Measurements from ENCODE around the gene TMEM9. TPM values are rescaled to one million over a fixed set of nuclear protein-coding genes. Genes with fewer than 3 reads are reported as not detected.

Gene TMEM9
- total RNA-seq, 2 experiments from 2014 or later: 28.5 to 35.9 TPM

DNA sequence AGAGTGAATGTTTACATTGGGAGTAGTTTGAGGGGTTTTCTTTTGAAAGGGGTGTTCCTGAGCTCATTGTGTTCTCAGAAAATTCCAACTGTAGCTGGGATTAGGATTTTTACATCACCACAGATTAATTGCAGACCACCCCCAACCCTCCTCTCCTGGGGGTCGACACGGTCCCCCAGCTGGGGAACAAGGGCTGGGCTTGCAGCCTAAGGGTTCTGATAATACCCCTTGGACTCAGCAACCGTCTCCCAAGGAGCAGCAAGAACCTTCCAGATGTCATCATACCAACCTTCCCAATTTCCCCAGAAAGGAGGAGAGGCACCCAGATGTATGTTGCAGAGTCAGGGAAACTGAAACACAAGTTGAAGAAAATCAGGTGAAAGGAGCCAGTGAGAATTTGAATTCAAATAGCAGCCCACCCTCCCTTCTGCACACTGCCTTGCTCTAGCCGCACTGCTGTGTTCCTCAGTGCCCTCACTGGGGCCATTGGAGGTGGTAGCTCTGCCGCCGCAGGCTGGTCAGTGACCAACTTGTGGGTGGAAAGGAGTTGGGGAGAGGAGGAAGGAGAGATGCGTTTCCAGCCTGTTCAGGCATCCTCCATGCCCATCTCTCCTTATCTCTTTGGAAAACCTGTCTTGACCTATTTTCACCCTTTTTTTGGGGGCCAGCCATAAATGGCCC lies 21.7 kb upstream of the TMEM9 start:
- Histone ChIP-seq H3K4me3 (ENCODE audit: low read depth, low read length, poor library complexity, severe bottlenecking) (no peak overlapping the region), H3K9me3 (ENCODE audit: low read length) (no peaks in the 10 kb centered on the region), H3K4me2 (ENCODE audit: low read length) (no peak overlapping the region), H3K9me2 (ENCODE audit: insufficient read depth, low read length) (no peaks in the 10 kb centered on the region), H3K36me3 (ENCODE audit: insufficient read depth, low read length) (no peaks in the 10 kb centered on the region), H2AFZ (ENCODE audit: low read length) (no peak overlapping the region), H3K27ac (ENCODE audit: low read depth, low read length, poor library complexity, severe bottlenecking) (no peak overlapping the region), H3K4me1 (ENCODE audit: insufficient read depth, low read length, poor library complexity, severe bottlenecking) (no peaks in the 10 kb centered on the region), H4K20me1 (ENCODE audit: insufficient read depth, low read length) (no peaks in the 10 kb centered on the region), H3K79me2 (ENCODE audit: insufficient read depth, low read depth, low read length) (no peaks in the 10 kb centered on the region)
- POLR2A ChIA-PET: interaction anchor here (0.6 kb wide), 2 partner anchors 132 to 526 kb away, joined by 3 read pairs; no protein-coding TSS in a partner anchor
- BruUV-seq (replicated peaks): no TSS peak
- CTCF ChIA-PET (ENCODE audit: unreplicated experiment): no interaction called here
- no peak for DNase-seq (ENCODE audit: low spot score)
- intact Hi-C loops (cut with micrococcal nuclease; ENCODE audit: unreplicated experiment): no loop called here
- no peak for TF ChIP-seq EZH2phosphoT487 (IDR thresholded peaks at IDR 0.05; ENCODE audit: borderline replicate concordance, low read depth, low read length)
- no peak for TF ChIP-seq CTCF (conservative IDR thresholded peaks at IDR 0.05; ENCODE audit: low read length)

- Histone ChIP-seq H2AFZ (ENCODE audit: low read length) (no peak overlapping the region), H3K4me1 (ENCODE audit: insufficient read depth, low read length, poor library complexity, severe bottlenecking) (no peaks in the 10 kb centered on the region), H3K36me3 (ENCODE audit: insufficient read depth, low read length) (no peaks in the 10 kb centered on the region), H3K4me3 (ENCODE audit: low read depth, low read length, poor library complexity, severe bottlenecking) (no peak overlapping the region), H3K9me2 (ENCODE audit: insufficient read depth, low read length) (no peaks in the 10 kb centered on the region), H3K27ac (ENCODE audit: low read depth, low read length, poor library complexity, severe bottlenecking) (no peak overlapping the region), H3K9me3 (ENCODE audit: low read length) (no peaks in the 10 kb centered on the region), H3K79me2 (ENCODE audit: insufficient read depth, low read depth, low read length) (no peaks in the 10 kb centered on the region), H4K20me1 (ENCODE audit: insufficient read depth, low read length) (no peaks in the 10 kb centered on the region), H3K4me2 (ENCODE audit: low read length) (no peak overlapping the region)
- BruUV-seq (replicated peaks): no TSS peak
- no peak for TF ChIP-seq EZH2phosphoT487 (IDR thresholded peaks at IDR 0.05; ENCODE audit: borderline replicate concordance, low read depth, low read length)
- no peak for TF ChIP-seq CTCF (conservative IDR thresholded peaks at IDR 0.05; ENCODE audit: low read length)
- ChIA-PET POLR2A (no interaction called here), CTCF (ENCODE audit: unreplicated experiment) (no interaction called here)
- no peak for DNase-seq (ENCODE audit: low spot score)
- intact Hi-C loops (cut with micrococcal nuclease; ENCODE audit: unreplicated experiment): no loop called here
Measured at GRCh38 chr1:201173736-201174135, 19.5 kb upstream of the TMEM9 start.

DNA sequence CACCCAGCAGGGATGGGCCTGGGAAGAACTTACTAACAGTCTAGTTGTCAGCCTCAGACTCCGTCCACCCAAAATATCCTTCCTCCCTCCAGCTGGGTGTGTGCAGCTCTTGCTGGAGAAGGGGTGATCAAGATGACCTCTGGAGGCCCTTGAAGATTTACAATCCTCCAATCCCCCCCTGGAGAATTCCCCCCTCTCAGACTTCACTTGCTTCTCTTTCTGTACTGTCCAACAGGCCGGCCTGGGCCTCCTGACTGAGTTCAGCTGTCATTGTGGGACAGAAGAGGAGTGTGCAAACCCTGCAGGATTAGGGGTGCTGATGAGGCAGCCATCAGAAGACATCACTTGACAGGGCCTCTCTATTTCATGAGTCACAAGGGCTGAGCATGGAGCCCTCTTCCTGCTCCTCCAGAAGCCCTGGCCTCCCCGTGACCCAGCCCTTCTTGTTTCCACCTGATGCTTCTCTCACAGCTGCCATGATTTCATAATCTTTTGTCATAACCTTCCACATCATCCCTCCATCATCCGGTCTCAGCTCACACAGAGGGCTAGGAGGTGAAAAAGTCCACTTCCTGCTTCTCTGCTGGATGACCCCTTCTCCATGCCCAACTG lies 18.8 kb upstream of the TMEM9 start:
- H3K79me2 ChIP-seq (ENCODE audit: insufficient read depth, low read depth, low read length): no peaks in the 10 kb centered on the region
- no peak overlapping the region for H3K27ac ChIP-seq (ENCODE audit: low read depth, low read length, poor library complexity, severe bottlenecking)
- H3K36me3 ChIP-seq (ENCODE audit: insufficient read depth, low read length): no peaks in the 10 kb centered on the region
- TF ChIP-seq EZH2phosphoT487 (IDR thresholded peaks at IDR 0.05; ENCODE audit: borderline replicate concordance, low read depth, low read length) (no peak), CTCF (conservative IDR thresholded peaks at IDR 0.05; ENCODE audit: low read length) (no peak)
- H3K9me3 ChIP-seq (ENCODE audit: low read length): no peaks in the 10 kb centered on the region
- no peaks in the 10 kb centered on the region for H4K20me1 ChIP-seq (ENCODE audit: insufficient read depth, low read length)
- BruUV-seq (replicated peaks): no TSS peak
- no peaks in the 10 kb centered on the region for H3K9me2 ChIP-seq (ENCODE audit: insufficient read depth, low read length)
- H3K4me3 ChIP-seq (ENCODE audit: low read depth, low read length, poor library complexity, severe bottlenecking): no peak overlapping the region
- H2AFZ ChIP-seq (ENCODE audit: low read length): no peak overlapping the region
- no peak overlapping the region for H3K4me2 ChIP-seq (ENCODE audit: low read length)
- ChIA-PET CTCF (ENCODE audit: unreplicated experiment) (no interaction called here), POLR2A (no interaction called here)
- intact Hi-C loops (cut with micrococcal nuclease; ENCODE audit: unreplicated experiment): no loop called here
- no peaks in the 10 kb centered on the region for H3K4me1 ChIP-seq (ENCODE audit: insufficient read depth, low read length, poor library complexity, severe bottlenecking)
- no peak for DNase-seq (ENCODE audit: low spot score)

Data from OCI-LY7 (cell line).